VCaP (cell line): ENCODE results near the gene PWP1.

Source experiments
- H3K27ac ChIP-seq: fragments of 450-650 bp; 2 replicates; pipeline ENCODE4 v1.5.1; 2017
- CTCF ChIP-seq: fragments of 450-650 bp; conservative IDR thresholded peaks from 2 replicates; pipeline ENCODE4 v1.5.1; 2017; ENCODE audit warnings: mild to moderate bottlenecking, moderate library complexity

Gene PWP1

DNA sequence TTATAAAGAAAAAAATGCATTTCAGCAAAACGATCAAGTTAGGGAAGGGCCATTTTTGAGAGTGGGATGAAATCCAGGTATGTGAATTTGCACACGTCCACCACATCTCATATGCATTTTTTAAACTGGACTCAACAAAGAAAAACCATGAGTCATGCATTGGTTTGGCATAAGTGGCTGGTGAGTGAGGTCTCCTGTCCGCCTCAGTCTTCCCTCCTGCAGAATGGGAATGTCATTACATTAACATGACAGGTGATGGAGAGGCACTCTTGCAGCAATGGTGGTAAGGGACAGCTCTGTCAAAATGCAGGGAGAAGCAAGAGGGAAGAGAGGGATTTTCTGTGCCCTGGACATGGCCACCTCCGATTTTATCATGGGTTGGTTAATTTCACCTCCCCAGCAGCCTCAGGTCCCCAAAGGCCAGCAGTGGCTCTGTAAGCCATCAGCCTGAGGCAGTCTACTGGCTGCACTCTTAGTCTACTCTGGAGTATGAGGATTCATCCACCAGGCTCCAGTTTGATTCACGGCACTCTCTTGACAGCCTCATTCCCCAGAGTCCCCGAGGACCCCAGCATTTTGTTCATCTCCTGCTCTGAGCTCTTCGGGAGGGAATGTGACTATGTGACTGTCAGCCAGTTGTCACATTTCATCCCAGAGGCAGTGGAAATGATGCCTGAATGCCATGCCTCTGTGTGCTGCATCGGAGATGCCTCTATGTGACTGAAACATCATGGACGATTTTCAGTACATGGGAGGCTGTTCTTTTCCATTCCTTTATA is 17.1 kb upstream of the PWP1 start:
- H3K27ac ChIP-seq: no peak overlapping the region
- no peak for TF ChIP-seq CTCF

- no peak overlapping the region for H3K27ac ChIP-seq
- no peak for TF ChIP-seq CTCF
Observed at GRCh38 chr12:107669946-107670345, 15.7 kb upstream of the PWP1 start.

GRCh38 chr12:107670999-107671643 is 14.5 kb upstream of the PWP1 start:
- no peak overlapping the region for H3K27ac ChIP-seq
- no peak for TF ChIP-seq CTCF

- no peak overlapping the region for H3K27ac ChIP-seq
- no peak for TF ChIP-seq CTCF
Observed at GRCh38 chr12:107677671-107678070, 7.9 kb upstream of the PWP1 start.

DNA sequence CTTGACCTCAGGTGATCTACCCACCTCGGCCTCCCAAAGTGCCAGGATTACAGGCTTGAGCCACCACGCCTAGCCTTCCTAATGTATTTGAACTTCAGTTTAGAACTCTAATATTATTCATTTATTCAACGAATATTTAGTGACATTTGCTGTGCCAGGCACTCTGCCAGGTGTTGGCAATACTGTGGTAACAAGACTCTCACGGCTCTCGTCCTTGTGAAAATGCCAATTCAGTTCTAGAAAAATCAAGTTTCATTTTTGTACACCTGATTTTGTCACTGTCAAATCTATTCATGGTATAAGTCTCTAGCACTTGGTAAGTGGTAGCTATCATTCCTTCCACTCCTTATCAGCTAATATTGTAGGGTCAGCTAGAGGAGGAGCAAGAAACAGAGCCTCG is 6.3 kb upstream of the PWP1 start:
- no peak for TF ChIP-seq CTCF
- no peak overlapping the region for H3K27ac ChIP-seq

GRCh38 chr12:107681455-107681835 is 4.2 kb upstream of the PWP1 start:
- no peak overlapping the region for H3K27ac ChIP-seq
- TF ChIP-seq CTCF: no peak

DNA sequence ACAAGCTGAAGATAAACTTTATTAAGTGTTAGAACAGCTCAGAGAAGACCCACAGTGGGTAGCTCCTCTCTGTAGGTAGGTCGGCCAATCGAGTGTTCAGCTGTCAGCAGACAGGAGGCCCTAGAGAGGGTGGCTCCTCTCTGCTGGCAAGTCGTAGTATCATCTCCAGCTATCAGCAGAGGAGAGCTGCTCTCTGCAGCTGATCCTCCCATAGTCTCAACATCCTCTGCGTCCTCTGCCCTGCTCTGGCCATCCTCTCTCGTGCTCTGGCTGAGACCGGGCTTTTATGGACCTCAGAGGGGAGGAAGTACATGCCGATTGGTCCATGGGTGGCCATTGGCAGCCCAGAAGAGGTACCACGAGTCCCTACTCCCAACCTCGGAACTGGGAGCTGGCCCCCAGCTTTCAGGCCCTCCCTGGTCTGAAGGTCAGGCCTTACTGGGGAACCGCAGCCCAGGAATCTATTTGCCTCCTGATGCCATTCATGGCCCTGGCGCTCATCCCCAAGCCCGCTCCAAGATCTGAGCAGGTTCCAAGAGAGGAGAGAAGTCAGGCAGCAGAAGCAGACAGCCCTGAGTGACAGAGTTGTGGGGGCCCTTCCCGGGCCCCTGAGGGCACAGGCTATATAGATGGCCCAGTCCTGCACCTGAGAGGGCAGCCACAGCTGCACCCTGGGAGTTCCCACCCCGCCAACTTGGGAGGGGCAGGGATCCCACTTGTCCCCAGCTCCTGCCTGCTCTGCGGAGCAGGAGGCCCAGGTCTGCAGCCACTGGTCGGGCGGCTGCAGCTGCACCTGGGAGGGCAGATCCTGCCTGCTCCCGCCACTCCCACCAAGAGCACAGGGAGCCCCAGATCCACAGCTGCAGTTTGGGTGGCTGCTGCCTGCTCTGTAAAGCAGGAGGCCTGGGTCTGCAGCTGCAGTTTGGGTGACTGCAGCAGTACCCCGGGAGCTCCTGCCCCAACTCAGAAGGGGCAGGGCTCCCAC is 3.5 kb upstream of the PWP1 start:
- TF ChIP-seq CTCF: no peak
- H3K27ac ChIP-seq: no peak overlapping the region
